ENCODE data around the gene OR10K2. TPM values are rescaled to one million over a fixed set of nuclear protein-coding genes. Genes with fewer than 3 reads are reported as not detected.

OR10K2 gene, protein sequence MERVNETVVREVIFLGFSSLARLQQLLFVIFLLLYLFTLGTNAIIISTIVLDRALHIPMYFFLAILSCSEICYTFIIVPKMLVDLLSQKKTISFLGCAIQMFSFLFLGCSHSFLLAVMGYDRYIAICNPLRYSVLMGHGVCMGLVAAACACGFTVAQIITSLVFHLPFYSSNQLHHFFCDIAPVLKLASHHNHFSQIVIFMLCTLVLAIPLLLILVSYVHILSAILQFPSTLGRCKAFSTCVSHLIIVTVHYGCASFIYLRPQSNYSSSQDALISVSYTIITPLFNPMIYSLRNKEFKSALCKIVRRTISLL
- total RNA-seq = not detected
- polyA plus RNA-seq (ENCODE audit: insufficient read depth, low read depth, low replicate concordance) = not detected
- long read RNA-seq, donor 1, partial matches to known transcripts = 0 of 1 reads
- long read RNA-seq, donor 1, other reads (novel, unspliced or antisense) = 0 of 1 reads
- long read RNA-seq, donor 2 = 0 reads

DNA sequence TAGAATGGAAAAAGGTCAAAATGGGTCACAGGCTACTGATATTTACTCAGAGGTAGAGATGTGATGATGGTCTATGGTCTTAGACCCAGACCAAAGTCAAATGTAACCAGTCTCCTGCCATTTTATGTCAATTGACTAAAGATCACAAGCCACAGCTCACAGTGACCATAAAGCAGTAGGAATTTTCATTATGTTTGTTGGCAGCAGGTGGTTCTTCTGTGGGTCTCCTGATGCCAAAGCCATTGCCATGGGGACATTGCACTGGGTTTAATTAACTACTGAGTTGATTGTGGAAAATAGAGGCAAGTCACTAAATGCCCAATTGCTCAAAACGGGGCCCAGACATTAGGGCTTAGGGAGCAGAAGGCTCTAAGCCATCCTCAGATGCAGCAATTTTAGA lies at the start of gene OR10K2:
Gene OR10K2, minus strand, starts transcription at position 101 of the 400 bp plus-strand sequence. CDS start 5,371 bp downstream, outside the sequence.
- no peak within 1 kb of the TSS for H3K4me3 ChIP-seq
- H3K27me3 ChIP-seq = no peaks in the 10 kb centered on the region
- no peak for TF ChIP-seq POLR2A (IDR thresholded peaks at IDR 0.05)
- TF ChIP-seq, protein P1, sequence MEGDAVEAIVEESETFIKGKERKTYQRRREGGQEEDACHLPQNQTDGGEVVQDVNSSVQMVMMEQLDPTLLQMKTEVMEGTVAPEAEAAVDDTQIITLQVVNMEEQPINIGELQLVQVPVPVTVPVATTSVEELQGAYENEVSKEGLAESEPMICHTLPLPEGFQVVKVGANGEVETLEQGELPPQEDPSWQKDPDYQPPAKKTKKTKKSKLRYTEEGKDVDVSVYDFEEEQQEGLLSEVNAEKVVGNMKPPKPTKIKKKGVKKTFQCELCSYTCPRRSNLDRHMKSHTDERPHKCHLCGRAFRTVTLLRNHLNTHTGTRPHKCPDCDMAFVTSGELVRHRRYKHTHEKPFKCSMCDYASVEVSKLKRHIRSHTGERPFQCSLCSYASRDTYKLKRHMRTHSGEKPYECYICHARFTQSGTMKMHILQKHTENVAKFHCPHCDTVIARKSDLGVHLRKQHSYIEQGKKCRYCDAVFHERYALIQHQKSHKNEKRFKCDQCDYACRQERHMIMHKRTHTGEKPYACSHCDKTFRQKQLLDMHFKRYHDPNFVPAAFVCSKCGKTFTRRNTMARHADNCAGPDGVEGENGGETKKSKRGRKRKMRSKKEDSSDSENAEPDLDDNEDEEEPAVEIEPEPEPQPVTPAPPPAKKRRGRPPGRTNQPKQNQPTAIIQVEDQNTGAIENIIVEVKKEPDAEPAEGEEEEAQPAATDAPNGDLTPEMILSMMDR (IDR thresholded peaks at IDR 0.05) = no peak
- H3K27ac ChIP-seq = no peak within 1 kb of the TSS
- no peaks in the 10 kb centered on the region for H3K4me1 ChIP-seq
- H3K9me3 ChIP-seq = no peaks in the 10 kb centered on the region
- no peak for DNase-seq
- H3K36me3 ChIP-seq (ENCODE audit: low read depth, missing control alignments) = no peaks in the 10 kb centered on the region
- intact Hi-C loops (cut with DNase I; ENCODE audit: low total_unique reads) = no loop called here
- WGBS, 2 donors = 88 to 96% methylated on average over 1 of the region's 1 CpG

GRCh38 chr1:158471920-158472319 lies 45.9 kb upstream of the OR10K2 start, which contains the start of gene OR10R2:
Gene OR10R2, plus strand, starts transcription at chr1:158472220. Its CDS starts 106 bp downstream, at chr1:158472326.
- Histone ChIP-seq H3K36me3 (ENCODE audit: low read depth, missing control alignments) (no peaks in the 10 kb centered on the region), H3K9me3 (no peaks in the 10 kb centered on the region), H3K4me3 (no peak within 1 kb of the TSS), H3K27me3 (no peaks in the 10 kb centered on the region), H3K27ac (no peak within 1 kb of the TSS), H3K4me1 (no peaks in the 10 kb centered on the region)
- intact Hi-C loops (cut with DNase I; ENCODE audit: low total_unique reads) = no loop called here
- TF ChIP-seq, protein P1 (IDR thresholded peaks at IDR 0.05) = no peak
- TF ChIP-seq POLR2A (IDR thresholded peaks at IDR 0.05) = no peak
- DNase-seq = no peak

GRCh38 chr1:158461534-158461933 lies 35.5 kb upstream of the OR10K2 start, which contains the start of gene OR10K1:
Gene OR10K1, plus strand, starts transcription at chr1:158461834. Its CDS starts 3,728 bp downstream, at chr1:158465562.
- WGBS, 2 donors = 73 to 88% methylated on average over 2 of the region's 2 CpGs
- Histone ChIP-seq H3K27me3 (no peaks in the 10 kb centered on the region), H3K4me1 (no peaks in the 10 kb centered on the region), H3K4me3 (no peak within 1 kb of the TSS), H3K9me3 (no peaks in the 10 kb centered on the region), H3K36me3 (ENCODE audit: low read depth, missing control alignments) (no peaks in the 10 kb centered on the region), H3K27ac (no peak within 1 kb of the TSS)
- intact Hi-C loops (cut with DNase I; ENCODE audit: low total_unique reads) = no loop called here
- TF ChIP-seq POLR2A (IDR thresholded peaks at IDR 0.05) = no peak
- TF ChIP-seq, protein P1 (IDR thresholded peaks at IDR 0.05) = no peak
- no peak for DNase-seq

DNA sequence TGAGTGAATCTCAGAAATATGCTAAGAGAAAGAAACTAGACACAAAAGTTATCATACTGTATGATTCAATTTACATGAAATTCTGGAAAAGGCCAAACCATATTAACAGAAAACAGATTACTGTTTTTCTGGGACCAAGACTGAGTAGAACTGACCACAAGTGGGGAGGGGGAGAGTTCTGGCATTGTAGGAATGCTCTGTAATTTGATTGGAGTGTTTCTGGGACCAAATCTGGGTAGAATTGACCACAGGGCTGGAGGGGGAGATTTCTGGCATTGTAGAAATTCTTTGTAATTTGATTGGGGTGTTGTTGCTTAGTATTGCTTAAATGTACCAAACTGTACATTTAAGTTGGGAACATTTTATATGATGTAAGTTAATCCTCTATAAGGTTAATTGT lies 32.2 kb upstream of the OR10K2 start:
- Histone ChIP-seq H3K4me3 (no peak overlapping the region), H3K27ac (no peak overlapping the region), H3K4me1 (no peaks in the 10 kb centered on the region), H3K9me3 (no peaks in the 10 kb centered on the region), H3K27me3 (no peaks in the 10 kb centered on the region), H3K36me3 (ENCODE audit: low read depth, missing control alignments) (no peaks in the 10 kb centered on the region)
- intact Hi-C loops (cut with DNase I; ENCODE audit: low total_unique reads) = no loop called here
- no peak for TF ChIP-seq POLR2A (IDR thresholded peaks at IDR 0.05)
- TF ChIP-seq, protein P1 (IDR thresholded peaks at IDR 0.05) = no peak
- no peak for DNase-seq
